GM18519 (cell line): ENCODE results near the gene AFF3.

Source experiments
- ATAC-seq: cut with Tn5 transposase; IDR thresholded peaks from one replicate; pipeline ENCODE4 v1.9.1; 2021; ENCODE audit warnings: mild to moderate bottlenecking, moderate library complexity; ENCODE audit not compliant: unreplicated experiment, low FRiP score

Gene AFF3

DNA sequence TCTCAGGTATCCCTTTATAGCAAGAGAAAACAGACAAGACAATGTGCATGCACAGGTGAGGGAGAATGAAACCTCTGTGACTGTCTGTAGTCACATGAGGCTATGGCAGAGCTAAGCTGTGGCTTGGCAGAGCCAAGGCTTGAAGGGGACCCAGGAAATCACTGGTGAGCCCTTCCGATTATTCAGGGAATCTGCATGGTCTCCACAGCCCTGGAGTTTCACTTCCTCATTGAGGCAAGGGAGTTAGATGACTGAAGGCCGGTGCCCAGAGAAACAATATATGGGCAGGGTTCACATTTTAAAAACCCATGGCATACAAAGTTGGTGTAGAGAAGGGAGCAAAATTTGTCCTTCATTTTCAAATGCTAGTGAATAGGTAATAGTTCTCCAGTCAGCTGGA lies 508.2 kb downstream of the AFF3 start:
- no peak for ATAC-seq

DNA sequence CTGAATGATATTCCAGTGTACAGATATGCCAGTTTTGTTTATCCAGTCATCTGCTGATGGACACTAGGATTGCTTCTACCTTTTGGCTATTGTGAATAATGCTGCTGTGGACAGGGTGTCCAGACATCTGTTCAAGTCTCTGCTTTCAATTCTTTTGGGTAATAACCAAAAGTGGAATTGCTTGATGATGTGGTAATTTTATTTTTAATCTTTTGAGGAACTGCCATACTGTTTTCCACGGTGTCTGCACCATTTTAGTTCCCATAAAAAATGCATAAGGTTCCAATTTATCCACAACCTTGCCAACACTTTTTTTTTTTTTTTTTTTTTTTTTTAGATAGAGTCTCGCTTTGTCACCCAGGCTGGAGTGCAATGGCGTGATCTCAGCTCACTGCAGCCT lies 510.7 kb downstream of the AFF3 start:
- no peak for ATAC-seq

DNA sequence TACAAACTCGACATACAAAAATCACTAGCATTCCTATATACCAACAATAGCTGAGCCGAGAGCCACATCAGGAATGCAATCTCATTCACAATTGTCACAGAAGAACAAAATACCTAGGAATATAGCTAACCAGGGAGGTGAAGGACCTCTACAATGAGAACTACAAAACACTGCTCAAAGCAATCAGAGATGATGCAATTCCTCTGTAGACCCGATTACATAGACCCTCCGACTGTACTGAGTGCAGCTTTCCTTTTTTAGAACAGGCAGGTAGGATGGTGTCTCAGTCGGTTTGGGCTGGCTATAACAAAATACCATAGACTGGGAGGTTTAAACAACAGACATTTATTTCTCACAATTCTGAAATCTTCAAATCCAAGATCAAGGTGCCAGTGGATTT lies 513.1 kb downstream of the AFF3 start:
- ATAC-seq = no peak

DNA sequence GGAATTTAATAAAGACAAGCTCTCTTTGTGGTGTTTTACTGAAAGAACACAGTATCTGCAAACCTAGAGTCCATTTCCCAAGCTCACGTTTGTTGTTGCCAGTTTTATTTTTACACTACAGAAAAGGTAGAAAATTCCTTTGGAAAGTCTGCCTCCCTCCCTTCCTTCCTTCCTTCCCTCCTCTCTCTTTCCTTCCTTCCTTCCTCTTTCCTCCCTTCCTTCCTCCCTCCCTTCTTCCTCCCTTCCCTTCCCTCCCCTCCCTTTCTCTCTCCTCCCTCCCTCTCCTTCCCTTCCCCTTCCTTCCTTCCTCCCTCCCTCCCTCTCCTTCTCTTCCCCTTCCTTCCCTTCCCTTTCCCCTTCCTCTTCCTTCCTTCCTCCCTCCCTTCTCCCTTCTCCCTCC lies 516.2 kb downstream of the AFF3 start:
- ATAC-seq = no peak

DNA sequence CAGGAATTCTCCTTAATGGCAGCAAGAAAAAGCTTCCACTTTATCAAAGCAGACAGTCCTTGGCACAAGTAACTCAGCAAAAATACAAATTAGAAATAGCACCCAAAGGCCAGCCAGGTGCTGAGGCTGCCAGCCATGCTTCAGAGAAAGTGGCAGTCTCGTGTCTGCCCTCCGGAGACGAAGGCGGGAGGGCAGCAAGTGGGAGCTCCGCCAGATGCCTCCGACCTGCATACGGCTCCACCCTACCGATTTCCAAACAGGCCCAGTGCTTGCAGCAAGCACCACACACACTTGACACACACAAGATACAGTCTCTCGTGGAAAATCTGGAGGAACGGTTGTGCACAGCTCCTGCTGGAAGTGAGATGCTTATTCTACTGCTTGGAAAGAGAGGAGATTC lies 517.7 kb downstream of the AFF3 start:
- no peak for ATAC-seq

DNA sequence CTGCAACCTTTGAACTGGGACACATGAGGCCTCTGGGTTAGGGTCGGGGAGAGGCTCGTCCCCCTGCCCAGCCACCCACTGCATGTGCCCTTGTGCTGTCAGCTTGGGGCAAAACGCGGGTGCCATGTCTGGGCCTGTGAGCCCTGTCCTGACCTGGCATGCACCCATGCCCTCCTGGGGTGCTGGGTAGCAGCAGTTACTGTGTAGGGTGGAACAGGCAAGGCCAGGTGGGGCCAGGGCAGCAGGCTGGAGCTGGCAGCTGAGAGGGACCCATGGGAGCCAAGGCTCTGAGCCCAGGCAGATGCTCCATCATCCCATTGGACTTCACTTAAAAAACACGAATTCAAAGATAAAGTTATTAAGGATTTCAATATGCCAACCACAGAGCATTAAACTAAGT lies 518.8 kb downstream of the AFF3 start:
- ATAC-seq = no peak

DNA sequence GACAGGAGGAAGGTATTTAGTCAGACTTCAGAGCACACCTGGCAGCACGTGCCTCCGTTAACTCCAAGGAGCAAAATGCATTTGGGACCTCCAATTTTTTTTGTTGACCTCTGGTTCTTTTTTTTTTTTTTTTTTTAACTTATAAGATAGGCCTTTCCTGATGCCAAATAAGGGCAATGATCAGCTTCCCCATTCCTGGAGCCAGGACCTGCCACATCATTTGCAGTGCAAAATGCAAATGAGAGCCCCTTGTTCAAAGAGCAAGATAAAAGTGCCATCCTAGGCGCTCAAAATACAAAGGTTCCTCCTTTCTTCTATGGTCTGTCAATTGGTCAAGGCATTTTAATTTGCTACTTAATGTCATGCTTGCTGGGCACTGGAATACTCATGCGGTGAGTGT lies 519.4 kb downstream of the AFF3 start:
- no peak for ATAC-seq

DNA sequence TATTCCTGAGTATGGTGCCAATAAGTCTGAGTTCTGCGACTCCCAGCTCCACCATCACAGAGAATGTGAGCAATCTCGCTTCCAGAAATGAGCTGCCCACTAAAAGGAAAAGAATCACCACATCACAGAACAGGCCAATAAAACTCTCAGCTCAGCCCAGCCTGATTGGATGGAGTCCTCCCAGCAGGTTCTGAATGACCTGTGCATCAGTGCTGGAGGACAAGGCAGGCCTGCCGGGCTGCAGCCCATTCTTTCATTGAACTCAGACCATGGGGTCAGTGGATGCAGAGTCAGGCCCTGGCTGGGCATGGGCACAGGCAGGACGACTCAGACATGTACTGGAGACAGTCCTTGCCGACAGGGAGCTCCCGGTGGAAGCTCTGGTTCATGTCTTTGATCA lies 519.9 kb downstream of the AFF3 start:
- ATAC-seq = no peak

DNA sequence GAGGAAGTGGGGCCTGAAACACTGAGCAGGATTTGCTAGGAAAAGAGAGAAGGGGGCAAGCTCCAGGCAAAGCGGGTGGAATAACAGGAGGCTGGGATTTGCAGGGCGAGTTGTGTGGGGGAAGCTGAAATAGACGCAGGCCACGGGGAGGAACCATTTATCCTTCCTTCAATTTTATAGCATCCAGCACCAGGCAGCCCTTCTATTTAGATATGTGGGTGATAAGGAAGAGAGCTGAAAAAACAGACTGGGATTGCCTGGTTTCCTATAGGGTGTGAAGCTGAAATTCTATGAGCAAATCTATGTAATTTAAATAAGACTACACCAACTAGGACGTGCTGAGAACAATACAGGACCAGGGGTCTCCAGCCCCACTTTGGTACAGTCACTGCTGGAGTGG lies 520.6 kb downstream of the AFF3 start:
- no peak for ATAC-seq

DNA sequence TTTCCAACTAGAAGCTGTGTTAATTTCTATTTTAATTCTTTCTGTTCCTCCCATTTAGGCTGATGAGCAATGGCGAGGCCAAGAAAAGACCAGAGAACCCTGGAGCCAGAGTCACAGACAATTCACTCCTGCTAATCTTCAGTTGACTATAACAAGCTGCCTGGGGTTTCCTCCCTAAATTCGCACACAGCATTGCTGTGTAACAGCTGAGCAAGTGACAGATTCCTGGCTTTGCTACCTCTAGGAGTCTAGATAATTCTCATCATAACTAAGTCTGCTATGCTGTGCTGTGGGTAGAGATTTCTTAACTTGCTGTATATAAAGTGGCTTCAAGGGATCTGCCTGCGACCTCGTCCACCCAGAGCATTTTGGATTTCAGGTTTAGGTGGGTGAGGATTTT lies 521.3 kb downstream of the AFF3 start:
- ATAC-seq = no peak

DNA sequence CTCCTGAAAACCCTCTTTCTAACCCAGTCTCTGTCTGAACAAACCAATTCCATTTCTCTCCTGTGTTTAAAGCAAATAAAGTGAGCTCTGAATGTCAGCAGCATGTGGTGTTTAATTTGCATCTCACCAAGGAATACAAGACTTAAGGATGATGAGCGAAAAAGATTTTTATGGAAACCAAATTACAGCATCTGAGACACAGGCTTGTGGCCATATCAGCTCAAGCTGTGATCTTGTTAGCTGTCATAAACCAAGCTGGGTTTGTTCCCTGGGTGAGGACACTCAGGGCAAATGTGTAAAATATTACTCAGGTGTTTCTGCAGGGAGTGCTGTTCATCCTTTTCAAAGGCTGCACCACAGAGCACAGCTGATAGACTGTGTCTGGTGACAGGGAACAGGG lies 523.2 kb downstream of the AFF3 start:
- ATAC-seq = no peak

DNA sequence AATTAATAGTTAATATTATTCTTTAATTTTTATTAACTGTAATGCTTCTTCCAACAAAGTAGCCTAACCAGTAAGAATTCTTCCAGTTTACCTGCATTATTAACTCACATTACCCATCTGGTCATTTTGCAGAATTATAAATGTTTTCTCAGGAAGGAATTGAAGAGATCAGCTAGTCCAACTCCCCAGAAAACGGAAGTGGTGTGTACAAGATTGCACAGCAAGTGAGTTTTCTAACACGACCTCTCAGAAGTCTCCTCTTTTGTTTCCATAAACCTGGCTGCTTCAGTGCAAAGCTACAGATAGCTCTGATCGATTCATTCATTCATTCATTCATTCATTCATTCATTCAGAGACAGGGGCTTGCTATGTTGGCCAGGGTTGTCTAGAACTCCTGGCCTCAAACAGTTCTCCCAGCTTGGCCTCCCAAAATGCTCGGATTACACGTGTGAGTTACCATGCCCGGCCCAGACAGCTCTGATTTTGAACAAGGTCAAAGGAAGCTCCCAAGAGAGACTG lies 523.8 kb downstream of the AFF3 start:
- no peak for ATAC-seq

DNA sequence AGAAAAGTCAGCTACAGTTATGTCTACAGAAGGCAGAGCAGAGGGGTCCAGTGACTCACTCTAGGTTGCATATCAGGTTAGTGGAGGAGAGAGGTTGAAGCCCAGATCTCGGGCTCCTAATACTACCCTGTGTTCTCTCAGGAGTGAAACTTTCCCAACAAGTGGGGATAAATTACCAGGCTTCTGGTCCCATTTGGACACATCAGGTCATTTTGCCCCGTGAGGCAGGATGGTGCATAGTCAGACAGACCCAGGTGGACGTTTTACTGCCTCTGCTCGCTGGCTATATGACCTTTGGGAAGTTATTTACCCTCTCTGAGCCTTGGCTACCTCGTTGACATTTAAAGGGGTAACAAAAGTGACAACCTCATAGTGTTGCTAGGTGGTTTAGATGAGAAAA lies 524.6 kb downstream of the AFF3 start:
- no peak for ATAC-seq

DNA sequence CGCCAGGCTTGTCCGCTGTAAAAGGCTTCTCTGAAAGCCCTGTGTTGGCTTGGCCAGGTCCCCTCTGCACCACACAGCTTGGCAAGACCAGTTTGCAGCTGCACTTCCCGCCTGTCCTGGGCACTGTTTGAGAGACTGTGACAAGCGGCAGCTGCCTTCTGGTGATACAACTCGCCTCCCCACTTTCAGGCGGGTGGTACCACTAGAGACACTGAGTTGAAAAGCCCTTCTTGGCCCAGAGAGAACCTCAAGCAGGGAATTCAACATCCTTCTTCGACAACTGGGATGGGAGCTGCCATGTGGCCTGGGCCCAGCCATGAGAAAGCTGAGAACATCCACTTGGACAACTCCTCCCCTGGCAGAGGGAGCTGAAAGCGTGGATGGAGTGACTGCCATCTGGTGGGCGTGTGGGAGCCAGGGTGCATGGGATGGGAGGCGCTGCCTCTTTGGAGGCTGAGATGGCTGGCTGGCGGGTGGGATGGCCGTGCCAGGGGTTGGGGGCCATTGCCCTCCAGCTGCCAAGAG lies 527.1 kb downstream of the AFF3 start:
- ATAC-seq = no peak

DNA sequence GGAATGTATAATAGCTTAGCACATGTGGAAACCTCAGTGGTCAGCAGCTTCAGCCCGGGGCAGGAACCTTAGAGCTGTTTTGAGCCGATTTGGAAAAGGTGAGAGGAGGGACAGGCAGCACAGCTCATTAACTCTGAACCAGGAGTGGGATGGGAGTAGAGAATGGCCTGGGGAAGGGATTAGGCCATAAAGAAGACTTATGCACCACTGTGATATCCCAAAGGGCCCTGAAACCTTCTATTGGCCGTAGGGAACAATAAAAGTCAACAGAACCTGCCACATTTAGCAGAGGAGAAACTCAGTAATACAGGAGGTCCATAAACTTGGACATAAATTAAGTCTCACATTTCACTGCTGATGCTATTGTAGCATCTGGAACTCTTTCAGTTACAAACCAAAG lies 528.4 kb downstream of the AFF3 start:
- no peak for ATAC-seq

DNA sequence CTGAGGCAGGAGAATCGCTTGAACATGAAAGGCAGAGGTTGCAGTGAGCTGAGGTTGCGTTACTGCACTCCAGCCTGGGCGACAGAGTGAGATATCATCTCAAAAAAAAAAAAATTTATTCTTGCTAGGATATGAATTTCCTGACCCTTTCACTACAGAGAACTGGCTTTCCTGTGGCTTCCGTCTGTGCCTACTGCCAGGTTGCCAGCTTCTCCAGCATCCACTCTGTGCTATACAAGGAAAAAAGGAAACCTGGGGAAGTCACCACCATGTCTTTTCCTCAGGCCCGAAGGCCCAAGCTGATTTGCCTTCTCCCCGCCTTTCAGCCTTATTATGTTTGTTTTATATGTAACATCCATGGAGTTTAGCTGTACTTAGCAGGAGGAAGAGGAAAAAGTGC lies 530.6 kb downstream of the AFF3 start:
- ATAC-seq = no peak

DNA sequence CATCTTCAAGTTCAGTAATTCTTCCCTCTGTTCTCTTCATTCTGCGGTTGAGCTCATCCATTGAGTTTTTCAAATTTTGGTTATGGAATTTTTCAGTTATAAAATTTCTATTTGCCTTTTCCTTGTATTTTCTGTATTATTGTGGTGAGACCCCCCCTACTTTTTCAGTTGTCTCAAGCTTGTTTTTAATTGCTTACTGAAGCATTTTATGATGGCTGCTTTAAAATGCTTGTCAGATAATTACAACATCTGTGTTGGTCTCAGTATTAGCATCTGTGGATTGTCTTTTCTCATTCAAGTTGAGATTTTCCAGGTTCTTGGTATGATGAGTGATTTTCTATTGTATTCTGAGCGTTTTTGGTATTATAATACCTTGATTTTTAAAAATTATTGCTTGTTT lies 531.4 kb downstream of the AFF3 start:
- ATAC-seq = no peak

DNA sequence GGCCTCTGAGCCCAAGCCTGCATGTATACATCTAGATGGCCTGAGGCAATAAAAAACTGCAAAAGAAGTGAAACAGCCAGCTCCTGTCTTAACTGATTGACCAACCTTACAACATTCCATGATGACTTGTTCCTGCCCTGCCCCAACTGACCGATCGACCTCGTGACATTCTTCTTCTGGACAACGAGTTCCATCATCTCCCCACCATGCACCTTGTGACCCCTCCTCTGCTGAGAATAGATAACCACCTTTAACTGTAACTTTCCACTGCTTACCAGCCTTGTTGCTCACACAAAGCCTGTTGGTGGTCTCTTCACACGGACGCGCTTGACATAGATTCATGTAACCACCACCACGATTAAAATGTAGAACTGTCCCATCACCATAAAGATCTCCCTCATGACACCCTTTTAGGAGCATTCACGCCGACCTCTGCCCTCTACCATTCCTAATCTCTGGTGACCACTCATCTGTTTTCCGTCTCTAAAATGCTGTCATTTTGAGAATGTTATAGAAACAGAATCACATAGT lies 532.5 kb downstream of the AFF3 start:
- ATAC-seq = no peak

DNA sequence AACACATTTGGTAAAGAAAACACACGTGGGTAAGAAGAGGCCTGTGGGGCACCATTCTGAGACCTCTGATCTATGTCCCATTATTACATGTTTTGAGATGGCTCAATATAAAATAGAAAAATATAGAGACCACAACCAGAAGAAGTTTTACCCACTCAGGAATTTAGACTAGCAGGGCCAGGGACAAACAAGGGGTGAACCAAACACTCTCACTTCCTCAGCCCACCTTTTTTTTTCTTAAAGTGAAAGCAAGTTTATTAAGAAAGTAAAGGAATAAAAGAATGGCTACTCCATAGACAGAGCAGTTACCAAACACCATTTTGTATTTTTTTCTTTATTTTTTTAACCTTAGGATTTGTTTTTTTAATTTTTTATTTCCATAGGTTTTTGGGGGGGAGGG lies 533.5 kb downstream of the AFF3 start:
- ATAC-seq = no peak

DNA sequence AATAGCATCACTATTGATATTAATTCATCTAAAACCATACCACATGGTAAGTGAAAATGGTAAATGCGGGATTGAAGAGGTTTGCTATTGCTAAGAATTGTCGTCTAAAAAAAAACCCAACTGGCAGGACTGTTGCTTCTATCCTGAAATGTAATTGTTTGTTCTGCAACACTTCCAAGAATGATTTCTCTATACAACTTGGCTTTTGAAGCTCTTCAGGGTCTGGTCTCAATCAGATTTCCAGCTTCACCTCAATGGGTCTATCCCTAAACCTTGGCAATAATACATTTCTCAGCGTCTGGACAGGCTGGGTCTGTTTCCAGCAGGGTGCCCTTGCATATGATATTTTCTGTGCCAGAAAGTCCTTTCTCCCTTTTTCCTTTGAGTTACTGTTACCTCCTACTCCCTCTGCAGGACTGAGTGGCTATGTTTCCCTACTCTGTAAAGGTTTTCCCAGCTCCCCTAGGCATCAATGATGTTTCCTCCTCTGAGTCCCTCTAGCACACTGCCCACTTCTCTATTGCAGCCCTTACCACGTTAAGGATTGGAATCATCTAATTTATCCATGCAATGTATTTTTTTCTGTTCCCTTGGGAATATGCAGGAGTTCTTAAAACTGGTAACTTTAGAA lies 534.4 kb downstream of the AFF3 start:
- ATAC-seq = no peak

DNA sequence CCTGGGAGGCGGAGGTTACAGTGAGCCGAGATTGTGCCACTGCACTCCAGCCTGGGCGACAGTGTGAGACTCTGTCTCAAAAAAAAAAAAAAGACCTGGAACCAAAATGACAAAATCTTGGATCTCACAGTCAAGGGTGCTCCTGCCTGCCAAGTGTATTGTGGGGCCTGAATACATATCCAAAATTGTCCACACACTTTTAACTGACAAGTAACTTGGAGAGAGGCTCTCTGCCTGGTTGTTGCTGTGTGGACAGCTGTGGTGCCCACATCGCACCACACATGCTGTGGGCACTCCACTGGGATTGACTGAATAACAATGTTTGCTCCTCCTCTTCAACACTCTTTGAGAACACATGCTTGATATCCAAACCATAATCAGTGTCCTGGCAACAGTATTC lies 534.9 kb downstream of the AFF3 start:
- ATAC-seq = no peak

DNA sequence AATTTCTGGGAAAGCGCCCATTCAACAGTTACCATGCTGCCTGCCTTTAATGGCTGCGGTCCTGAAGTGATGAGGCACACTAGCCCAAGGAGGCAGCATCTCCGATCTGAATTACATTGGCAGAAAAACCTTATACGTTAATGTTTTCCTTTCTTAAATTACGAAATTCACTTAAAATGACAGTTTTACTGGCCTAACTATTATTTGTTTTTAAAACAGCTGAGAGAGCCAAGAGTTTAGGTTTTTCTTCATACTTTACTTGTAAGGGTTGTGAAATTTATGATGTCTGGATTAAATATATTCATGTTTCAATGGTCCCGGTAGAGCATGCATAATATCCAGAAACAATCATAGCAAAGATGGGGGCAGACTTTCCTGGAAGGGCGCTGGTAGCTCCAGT lies 537.4 kb downstream of the AFF3 start:
- no peak for ATAC-seq

DNA sequence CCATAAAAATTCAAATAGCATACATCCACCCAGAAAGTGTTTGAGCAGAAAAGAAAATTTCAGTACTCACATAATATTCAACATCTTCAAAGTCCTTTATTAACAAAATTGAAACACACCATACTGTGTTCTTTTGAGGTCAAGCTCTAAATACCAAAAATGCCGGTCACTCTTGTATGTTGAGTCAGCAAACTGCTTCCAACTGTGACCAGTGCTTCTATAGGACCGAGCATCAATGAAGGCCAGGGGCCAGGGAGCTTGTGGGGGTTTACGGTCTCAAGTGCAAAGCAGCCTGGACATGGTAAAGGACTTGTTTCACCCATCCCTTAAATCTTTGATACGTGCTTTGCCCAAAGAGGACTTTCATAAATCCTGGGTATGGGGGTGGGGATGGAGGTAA lies 539.9 kb downstream of the AFF3 start:
- ATAC-seq = no peak
